NCI-H446 treated with DMSO at 0.1 percent for 48 hours (cell line): Measurements from ENCODE around the gene TMEM120A.

Experiments
- DNase-seq: peaks from one replicate; lab custom pipeline; 2025; lab: John Stamatoyannopoulos, UW

TMEM120A gene

GRCh38 chr7:75980430-75981202, 13.8 kb downstream of the TMEM120A start:
- DNase-seq: no peak

- DNase-seq: no peak
Observed at GRCh38 chr7:75979759-75980429, 14.5 kb downstream of the TMEM120A start.

- peak; percentile 13 for DNase-seq
Observed at GRCh38 chr7:75977743-75978142, 16.7 kb downstream of the TMEM120A start.

GRCh38 chr7:75971961-75972763, 22.2 kb downstream of the TMEM120A start:
- no peak for DNase-seq

GRCh38 chr7:75971309-75971960, 23.0 kb downstream of the TMEM120A start:
- no peak for DNase-seq

GRCh38 chr7:75969704-75970498, 24.5 kb downstream of the TMEM120A start:
- DNase-seq: no peak

- no peak for DNase-seq
Observed at GRCh38 chr7:75969182-75969581, 25.2 kb downstream of the TMEM120A start.

- DNase-seq: no peak
Observed at GRCh38 chr7:75968561-75969001, 25.8 kb downstream of the TMEM120A start.

GRCh38 chr7:75968012-75968411, 26.4 kb downstream of the TMEM120A start:
- DNase-seq: no peak

GRCh38 chr7:75967487-75967997, 26.9 kb downstream of the TMEM120A start:
- no peak for DNase-seq

- DNase-seq: no peak
Observed at GRCh38 chr7:75967055-75967454, 27.3 kb downstream of the TMEM120A start.

- DNase-seq: no peak
Observed at GRCh38 chr7:75966190-75966961, 28.0 kb downstream of the TMEM120A start.

GRCh38 chr7:75965617-75966016, 28.8 kb downstream of the TMEM120A start:
- no peak for DNase-seq

GRCh38 chr7:75963381-75963995, 30.9 kb downstream of the TMEM120A start:
- no peak for DNase-seq

GRCh38 chr7:75962607-75963380, 31.6 kb downstream of the TMEM120A start:
- DNase-seq: no peak

- DNase-seq: no peak
Observed at GRCh38 chr7:75961218-75961617, 33.2 kb downstream of the TMEM120A start.

GRCh38 chr7:75960372-75960771, 34.0 kb downstream of the TMEM120A start:
- no peak for DNase-seq

GRCh38 chr7:75958802-75959543, 35.4 kb downstream of the TMEM120A start:
- DNase-seq: no peak
